Stomach (tissue), 9 donors: ENCODE measurements around the gene FGGY. TPM values are rescaled to one million over a fixed set of nuclear protein-coding genes. Genes with fewer than 3 reads are reported as not detected.

ENCODE experiments used
- DNase-seq, 2 donors: peaks; one replicate each; pipeline versions ENCODE4 v3.0.0 to v3.0.0-alpha.2; 2013 to 2019
- H3K27ac ChIP-seq, 5 donors: fragments of 200-600 bp in 4 of 5; sonication (generic) in 4 of 5; one replicate each; pipeline ENCODE4 v1.5.1; 2013 to 2019; ENCODE audit warnings: mild to moderate bottlenecking in 1 of 5, moderate library complexity in 1 of 5
- H3K27me3 ChIP-seq, 3 donors: fragments of 200-600 bp; sonication (generic); one replicate each; pipeline ENCODE4 v1.5.1; 2017 to 2019; ENCODE audit warnings: mixed run types in 1 of 3
- H3K36me3 ChIP-seq, 4 donors: fragments of 200-600 bp; sonication (generic); 1 replicate in 3 of 4; 2 replicates in 1 of 4; pipeline ENCODE4 v1.5.1; 2016 to 2019
- H3K4me1 ChIP-seq, 4 donors: fragments of 200-600 bp; sonication (generic); one replicate each; pipeline ENCODE4 v1.5.1; 2016 to 2019
- H3K4me3 ChIP-seq, 4 donors: fragments of 200-600 bp; sonication (generic) in 3 of 4; one replicate each; pipeline ENCODE4 v1.5.1; 2016 to 2019; ENCODE audit warnings: mild to moderate bottlenecking in 1 of 4
- H3K9me3 ChIP-seq, 4 donors: fragments of 200-600 bp; sonication (generic); one replicate each; pipeline ENCODE4 v1.5.1; 2016 to 2019
- CTCF ChIP-seq, 7 experiments: fragments of 450-650 bp in 4 of 7; fragments of 200-600 bp in 3 of 7; sonication (generic) in 3 of 7; IDR thresholded peaks; one replicate each; pipeline ENCODE4 v1.5.1; 2016 to 2019; ENCODE audit warnings: antibody characterized with exemption in 7 of 7, control low read depth in 2 of 7, mild to moderate bottlenecking in 1 of 7
- EP300 ChIP-seq: sonication (generic); formaldehyde crosslinking; IDR thresholded peaks from one replicate; pipeline ENCODE4 v1.6.1; 2017; ENCODE audit warnings: antibody characterized with exemption
- POLR2A ChIP-seq, 4 donors: fragments of 450-650 bp; IDR thresholded peaks; one replicate each; pipeline ENCODE4 v1.6.1; 2016; ENCODE audit warnings: antibody characterized with exemption in 4 of 4, control low read depth in 2 of 4, mild to moderate bottlenecking in 1 of 4, moderate library complexity in 1 of 4
- POLR2AphosphoS5 ChIP-seq, 3 donors: sonication (generic); formaldehyde crosslinking; IDR thresholded peaks; one replicate each; pipeline ENCODE4 v1.6.1; 2016; ENCODE audit warnings: antibody characterized with exemption in 3 of 3
- WGBS, 5 donors: extraction: QIAGEN DNeasy Blood & Tissue Kit in 3 of 5; methylation state at CpG; one replicate each; pipeline versions ENCODE4 v1.1.5 to v1.1.7; 2013 to 2018; 5-methylcytosine and 5-hydroxymethylcytosine counted together
- intact Hi-C: fragments of 100-400 bp; cut with DNase I; formaldehyde crosslinking; loops from one replicate; pipeline ENCODE4 v1.15.1; 2023; ENCODE audit warnings: low total_unique reads
- polyA plus RNA-seq, 3 donors: library from polyadenylated mRNA; stranded (reverse); fragments of 200-250 nt; gene quantifications; one replicate each; pipeline ENCODE4 v1.2.3, GENCODE V29; 2013
- total RNA-seq, 5 donors: library from RNA; depleted of rRNA; stranded (reverse); fragments of >200 nt; gene quantifications; one replicate each; pipeline versions ENCODE4 v1.1.0 to v1.2.3, GENCODE V29; 2014 to 2016
- donor health status: healthy with polysubstance abuse.
- donor health status: Bipolar disorder and iron deficiency.
- donor health status: healthy.

FGGY gene
- total and polyA plus RNA-seq, 8 donors: 6.2 to 40.6 (median 10.8) TPM

- H3K4me3 ChIP-seq: no peak overlapping the region
- no peaks in the 10 kb centered on the region for H3K9me3 ChIP-seq
- DNase-seq: no peak
- H3K27ac ChIP-seq: no peak overlapping the region
- no peak for TF ChIP-seq POLR2A (IDR thresholded peaks at IDR 0.05)
- no peak for TF ChIP-seq EP300
- no peak for TF ChIP-seq CTCF (IDR thresholded peaks at IDR 0.05)
- no peak for TF ChIP-seq POLR2AphosphoS5 (IDR thresholded peaks at IDR 0.05)
- WGBS, 5 donors: 39 to 60% (median 44%) methylated on average over 7 of the region's 7 CpGs
- intact Hi-C loops: no loop called here
- no peaks in the 10 kb centered on the region for H3K36me3 ChIP-seq
- no peaks in the 10 kb centered on the region for H3K4me1 ChIP-seq
- H3K27me3 ChIP-seq: no peaks in the 10 kb centered on the region
These were observed 81.9 kb downstream of the FGGY start for GRCh38 chr1:59378621-59379370.

- H3K36me3 ChIP-seq: no peaks in the 10 kb centered on the region
- no peak for TF ChIP-seq CTCF (IDR thresholded peaks at IDR 0.05)
- no peak for TF ChIP-seq EP300
- TF ChIP-seq POLR2A (IDR thresholded peaks at IDR 0.05): no peak
- TF ChIP-seq POLR2AphosphoS5 (IDR thresholded peaks at IDR 0.05): no peak
- no peaks in the 10 kb centered on the region for H3K27me3 ChIP-seq
- no peak overlapping the region for H3K4me3 ChIP-seq
- peak in 1 of 2 donors; percentile 37 for DNase-seq
- H3K9me3 ChIP-seq: no peaks in the 10 kb centered on the region
- intact Hi-C loops: no loop called here
- H3K27ac ChIP-seq: no peak overlapping the region
- no peaks in the 10 kb centered on the region for H3K4me1 ChIP-seq
These were observed 82.5 kb downstream of the FGGY start for GRCh38 chr1:59379371-59379728.

GRCh38 chr1:59383963-59384362 lies 87.1 kb downstream of the FGGY start:
- H3K27me3 ChIP-seq: no peaks in the 10 kb centered on the region
- DNase-seq: no peak
- no peaks in the 10 kb centered on the region for H3K4me1 ChIP-seq
- TF ChIP-seq EP300 (no peak), POLR2AphosphoS5 (IDR thresholded peaks at IDR 0.05) (no peak), POLR2A (IDR thresholded peaks at IDR 0.05) (no peak), CTCF (IDR thresholded peaks at IDR 0.05) (no peak)
- intact Hi-C loops: no loop called here
- WGBS, 5 donors: 66 to 73% (median 71%) methylated on average over 3 of the region's 3 CpGs
- no peak overlapping the region for H3K4me3 ChIP-seq
- H3K27ac ChIP-seq: peak overlapping the region in 1 of 5 donors; percentile 1
- H3K9me3 ChIP-seq: no peaks in the 10 kb centered on the region
- no peaks in the 10 kb centered on the region for H3K36me3 ChIP-seq

- Histone ChIP-seq H3K9me3 (no peaks in the 10 kb centered on the region), H3K27ac (peak overlapping the region in 1 of 5 donors; percentile 1), H3K27me3 (no peaks in the 10 kb centered on the region), H3K36me3 (no peaks in the 10 kb centered on the region), H3K4me1 (no peaks in the 10 kb centered on the region), H3K4me3 (no peak overlapping the region)
- WGBS, 5 donors: 35 to 52% (median 38%) methylated on average over 1 of the region's 1 CpG
- intact Hi-C loops: no loop called here
- no peak for TF ChIP-seq POLR2AphosphoS5 (IDR thresholded peaks at IDR 0.05)
- no peak for TF ChIP-seq CTCF (IDR thresholded peaks at IDR 0.05)
- TF ChIP-seq POLR2A (IDR thresholded peaks at IDR 0.05): no peak
- no peak for TF ChIP-seq EP300
- DNase-seq: no peak
These were observed 87.5 kb downstream of the FGGY start for GRCh38 chr1:59384443-59384842.
